Panc1 (cell line): ENCODE measurements around the gene MAML1.

Experiments used
- POLR2AphosphoS5 ChIP-seq: IDR thresholded peaks from 2 replicates; pipeline ENCODE4 v1.6.1; 2012; ENCODE audit warnings: mild to moderate bottlenecking, low read depth, low read length, moderate library complexity
- REST ChIP-seq, 2 experiments: IDR thresholded peaks; 2 replicates each; pipeline ENCODE4 v1.6.1; 2011 to 2012; ENCODE audit warnings: low read depth in 2 of 2, control low read depth in 1 of 2, low read length in 1 of 2, mild to moderate bottlenecking in 1 of 2, moderate library complexity in 1 of 2; ENCODE audit not compliant: insufficient read depth in 1 of 2
- SIN3A ChIP-seq: IDR thresholded peaks from 2 replicates; pipeline ENCODE4 v1.6.1; 2012; ENCODE audit warnings: low read depth, mild to moderate bottlenecking, low read length, moderate library complexity, borderline replicate concordance; ENCODE audit not compliant: insufficient read depth
- TCF7L2 ChIP-seq: IDR thresholded peaks from 2 replicates; pipeline ENCODE4 v1.6.1; 2011; ENCODE audit warnings: mild to moderate bottlenecking, low read depth, low read length, inconsistent platforms
- TF ChIP-seq, protein P1 (sequence below): fragments of 450-650 bp; IDR thresholded peaks from 2 replicates; pipeline ENCODE4 v1.5.1; 2017; ENCODE audit warnings: mild to moderate bottlenecking

GRCh38 chr5:179730852-179731251 is 1.8 kb upstream of the MAML1 start:
- TF ChIP-seq, protein P1, sequence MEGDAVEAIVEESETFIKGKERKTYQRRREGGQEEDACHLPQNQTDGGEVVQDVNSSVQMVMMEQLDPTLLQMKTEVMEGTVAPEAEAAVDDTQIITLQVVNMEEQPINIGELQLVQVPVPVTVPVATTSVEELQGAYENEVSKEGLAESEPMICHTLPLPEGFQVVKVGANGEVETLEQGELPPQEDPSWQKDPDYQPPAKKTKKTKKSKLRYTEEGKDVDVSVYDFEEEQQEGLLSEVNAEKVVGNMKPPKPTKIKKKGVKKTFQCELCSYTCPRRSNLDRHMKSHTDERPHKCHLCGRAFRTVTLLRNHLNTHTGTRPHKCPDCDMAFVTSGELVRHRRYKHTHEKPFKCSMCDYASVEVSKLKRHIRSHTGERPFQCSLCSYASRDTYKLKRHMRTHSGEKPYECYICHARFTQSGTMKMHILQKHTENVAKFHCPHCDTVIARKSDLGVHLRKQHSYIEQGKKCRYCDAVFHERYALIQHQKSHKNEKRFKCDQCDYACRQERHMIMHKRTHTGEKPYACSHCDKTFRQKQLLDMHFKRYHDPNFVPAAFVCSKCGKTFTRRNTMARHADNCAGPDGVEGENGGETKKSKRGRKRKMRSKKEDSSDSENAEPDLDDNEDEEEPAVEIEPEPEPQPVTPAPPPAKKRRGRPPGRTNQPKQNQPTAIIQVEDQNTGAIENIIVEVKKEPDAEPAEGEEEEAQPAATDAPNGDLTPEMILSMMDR: no peak
- TF ChIP-seq REST (IDR thresholded peaks at IDR 0.05; ENCODE audit: insufficient read depth in 1 of 2, low read depth in 2 of 2, low read length in 1 of 2) (no peak), POLR2AphosphoS5 (no peak), TCF7L2 (no peak), SIN3A (no peak)
